HG03565 (cell line): ENCODE results near the gene HDAC5.
A peak's percentile ranks its signal among the peaks of the same experiment; 100 is the strongest.
"Not testable (repeated sequence)": the region's sequence is repeated elsewhere in the genome, so short reads cannot be mapped to it uniquely, and the experiment has no call there.

ENCODE experiments used
- ATAC-seq: cut with Tn5 transposase; IDR thresholded peaks from one replicate; pipeline ENCODE4 v1.9.1; 2021; ENCODE audit warnings: mild to moderate bottlenecking, moderate library complexity; ENCODE audit not compliant: unreplicated experiment

Gene HDAC5

GRCh38 chr17:44133918-44134476 lies 10.6 kb upstream of the HDAC5 start:
- ATAC-seq = no peak

GRCh38 chr17:44132275-44132821 lies 8.9 kb upstream of the HDAC5 start:
- ATAC-seq = no peak

GRCh38 chr17:44131372-44131771 lies 7.9 kb upstream of the HDAC5 start:
- not testable (repeated sequence) for ATAC-seq

- no peak for ATAC-seq
Observed at GRCh38 chr17:44130693-44131349, 7.4 kb upstream of the HDAC5 start.

GRCh38 chr17:44128383-44128782 lies 4.9 kb upstream of the HDAC5 start:
- no peak for ATAC-seq

GRCh38 chr17:44124118-44124438 lies 637 bp upstream of the HDAC5 start:
- ATAC-seq = no peak

- peak; percentile 14 for ATAC-seq
Observed at GRCh38 chr17:44122816-44123355, 555 bp downstream of the HDAC5 start.

GRCh38 chr17:44121997-44122815 lies 1.2 kb downstream of the HDAC5 start:
- no peak for ATAC-seq

- no peak for ATAC-seq
Observed at GRCh38 chr17:44120851-44121605, 2.4 kb downstream of the HDAC5 start.

GRCh38 chr17:44120281-44120680 lies 3.2 kb downstream of the HDAC5 start:
- ATAC-seq = not testable (repeated sequence)

GRCh38 chr17:44119798-44120197 lies 3.6 kb downstream of the HDAC5 start:
- no peak for ATAC-seq

GRCh38 chr17:44119062-44119461 lies 4.4 kb downstream of the HDAC5 start:
- no peak for ATAC-seq

- no peak for ATAC-seq
Observed at GRCh38 chr17:44118427-44119050, 4.9 kb downstream of the HDAC5 start.

- no peak for ATAC-seq
Observed at GRCh38 chr17:44117351-44117750, 6.1 kb downstream of the HDAC5 start.

GRCh38 chr17:44115585-44116415 lies 7.6 kb downstream of the HDAC5 start:
- no peak for ATAC-seq

GRCh38 chr17:44113868-44114840 lies 9.3 kb downstream of the HDAC5 start:
- no peak for ATAC-seq

GRCh38 chr17:44113382-44113781 lies 10.1 kb downstream of the HDAC5 start:
- no peak for ATAC-seq
